ENCODE results near the gene DENND4A. TPM values are rescaled to one million over a fixed set of nuclear protein-coding genes. Genes with fewer than 3 reads are reported as not detected.
A peak's percentile ranks its signal among the peaks of the same experiment; 100 is the strongest.

DENND4A gene
- total RNA-seq, 6 experiments from 2014 or later = 15.8 to 19.4 (median 17.1) TPM

DNA sequence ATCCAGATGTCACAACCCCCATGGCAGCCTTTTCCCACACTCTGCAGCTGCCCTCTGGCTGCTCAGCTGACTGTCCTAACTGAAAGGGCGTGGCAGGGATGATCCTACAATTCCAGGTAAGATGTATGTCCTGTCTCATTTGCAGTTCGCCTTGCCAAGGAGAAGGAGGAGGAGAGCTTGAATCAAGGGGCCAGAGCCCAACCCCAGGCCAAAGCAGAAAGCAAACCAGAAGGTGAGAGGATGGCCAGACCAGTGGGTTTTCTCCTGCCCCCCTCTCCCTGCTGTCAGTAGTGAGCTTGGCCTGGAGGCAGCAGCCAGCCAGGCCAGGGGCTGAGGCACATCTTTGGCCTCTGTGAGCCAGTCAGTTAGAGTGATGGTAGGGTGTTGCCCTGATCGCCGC lies 147.8 kb downstream of the DENND4A start:
- Mint-ChIP-seq H3K4me1 (ENCODE audit: low read depth) (peaks cover 32% of the 10 kb centered on the region), H3K36me3 (ENCODE audit: low read depth) (no peaks in the 10 kb centered on the region), H3K27me3 (ENCODE audit: insufficient read depth) (peaks cover 3% of the 10 kb centered on the region), H3K4me3 (no peak overlapping the region), H3K9me3 (no peaks in the 10 kb centered on the region), H3K27ac (no peak overlapping the region)
- TF ChIP-seq, protein P1, sequence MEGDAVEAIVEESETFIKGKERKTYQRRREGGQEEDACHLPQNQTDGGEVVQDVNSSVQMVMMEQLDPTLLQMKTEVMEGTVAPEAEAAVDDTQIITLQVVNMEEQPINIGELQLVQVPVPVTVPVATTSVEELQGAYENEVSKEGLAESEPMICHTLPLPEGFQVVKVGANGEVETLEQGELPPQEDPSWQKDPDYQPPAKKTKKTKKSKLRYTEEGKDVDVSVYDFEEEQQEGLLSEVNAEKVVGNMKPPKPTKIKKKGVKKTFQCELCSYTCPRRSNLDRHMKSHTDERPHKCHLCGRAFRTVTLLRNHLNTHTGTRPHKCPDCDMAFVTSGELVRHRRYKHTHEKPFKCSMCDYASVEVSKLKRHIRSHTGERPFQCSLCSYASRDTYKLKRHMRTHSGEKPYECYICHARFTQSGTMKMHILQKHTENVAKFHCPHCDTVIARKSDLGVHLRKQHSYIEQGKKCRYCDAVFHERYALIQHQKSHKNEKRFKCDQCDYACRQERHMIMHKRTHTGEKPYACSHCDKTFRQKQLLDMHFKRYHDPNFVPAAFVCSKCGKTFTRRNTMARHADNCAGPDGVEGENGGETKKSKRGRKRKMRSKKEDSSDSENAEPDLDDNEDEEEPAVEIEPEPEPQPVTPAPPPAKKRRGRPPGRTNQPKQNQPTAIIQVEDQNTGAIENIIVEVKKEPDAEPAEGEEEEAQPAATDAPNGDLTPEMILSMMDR (IDR thresholded peaks at IDR 0.05) = no peak
- no peak for DNase-seq

DNA sequence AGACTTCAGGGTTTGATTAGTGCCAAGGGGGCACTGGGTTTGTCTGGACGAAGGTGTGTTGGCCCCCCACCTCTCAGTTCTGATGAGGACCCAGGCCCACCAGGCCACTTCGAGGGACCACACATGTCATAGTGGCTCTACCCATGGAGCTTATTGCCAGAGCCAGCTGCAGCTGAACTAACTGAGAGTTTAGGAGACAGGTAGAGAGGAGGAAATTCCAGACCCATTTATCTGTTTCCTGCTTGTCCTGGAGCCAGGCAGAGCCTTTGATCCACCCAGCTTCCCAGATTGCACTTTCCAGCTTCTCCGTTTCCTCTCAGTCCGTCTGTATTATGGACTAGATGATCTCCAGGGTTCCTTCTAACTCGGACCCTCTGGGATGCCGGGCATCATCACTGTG lies 149.5 kb downstream of the DENND4A start:
- Mint-ChIP-seq H3K4me3 (no peak overlapping the region; the same call in 1 of the 2 replicates), H3K4me1 (ENCODE audit: low read depth) (peaks cover 47% of the 10 kb centered on the region), H3K27ac (no peak overlapping the region), H3K9me3 (no peaks in the 10 kb centered on the region), H3K27me3 (ENCODE audit: insufficient read depth) (peaks cover 3% of the 10 kb centered on the region), H3K36me3 (ENCODE audit: low read depth) (no peaks in the 10 kb centered on the region)
- TF ChIP-seq, protein P1 (IDR thresholded peaks at IDR 0.05) = no peak
- DNase-seq = no peak

DNA sequence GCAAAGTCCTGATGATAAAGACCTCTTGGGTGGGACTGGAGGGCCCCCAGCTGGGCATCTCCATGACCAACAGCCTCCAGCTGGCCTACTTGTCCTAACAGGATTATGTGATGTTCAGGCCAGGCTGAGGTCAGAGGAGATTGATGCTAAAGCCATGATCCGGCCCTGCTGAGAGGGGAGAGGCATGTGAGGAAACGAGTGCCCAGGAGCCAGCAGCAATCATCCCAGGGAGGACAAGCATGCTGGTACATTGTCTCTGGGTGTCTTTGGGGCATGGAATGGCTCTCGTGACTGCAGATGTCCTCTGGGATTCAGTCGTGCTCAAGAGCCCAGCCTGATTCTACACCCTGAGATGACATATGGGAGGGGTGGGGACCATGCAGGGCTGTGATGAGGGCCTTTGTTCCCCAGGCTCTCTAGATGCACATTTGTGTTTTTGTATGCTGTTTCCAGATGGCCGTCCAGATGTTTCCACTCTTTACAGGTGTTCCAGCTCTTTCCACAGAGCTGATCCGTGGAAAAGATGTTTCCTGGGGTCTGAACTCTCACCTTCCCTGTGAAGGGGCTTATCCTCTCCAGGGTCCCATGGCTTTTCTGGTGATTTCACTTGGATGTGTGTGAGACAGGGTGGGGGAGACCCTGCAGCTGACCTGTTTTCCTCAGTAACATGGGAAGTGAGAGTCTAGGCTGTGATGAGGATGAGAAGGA lies 150.2 kb downstream of the DENND4A start:
- no peak for DNase-seq
- Mint-ChIP-seq H3K4me1 (ENCODE audit: low read depth) (peaks cover 44% of the 10 kb centered on the region), H3K27ac (no peak overlapping the region), H3K4me3 (no peak overlapping the region; the same call in 1 of the 2 replicates), H3K27me3 (ENCODE audit: insufficient read depth) (peaks cover 3% of the 10 kb centered on the region), H3K36me3 (ENCODE audit: low read depth) (no peaks in the 10 kb centered on the region), H3K9me3 (no peaks in the 10 kb centered on the region)
- TF ChIP-seq, protein P1 (IDR thresholded peaks at IDR 0.05) = 0 out of 2 replicates have a peak, but pooled peaks have one; percentile 15

DNA sequence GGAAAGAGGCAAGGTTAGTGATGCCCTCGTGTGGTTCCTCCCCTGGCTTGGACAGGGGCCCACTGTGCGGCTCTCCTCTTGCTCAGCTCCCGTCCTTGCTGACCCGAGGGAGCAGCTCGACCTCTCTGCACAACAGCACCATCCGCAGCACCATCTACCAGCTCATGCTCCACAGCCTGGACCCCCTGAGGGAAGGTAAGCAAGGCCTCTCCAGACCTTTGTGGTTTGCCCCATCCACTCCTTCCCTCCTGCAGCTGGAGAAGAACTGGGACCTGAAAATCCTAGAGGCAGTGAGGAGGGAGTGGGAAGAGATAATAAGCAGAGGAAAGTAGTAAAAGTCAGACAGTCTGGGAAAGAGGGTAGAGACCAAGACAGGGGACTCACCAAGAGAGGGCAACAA lies 152.6 kb downstream of the DENND4A start:
- no peak overlapping the region for H3K27ac Mint-ChIP-seq
- peaks cover 37% of the 10 kb centered on the region for H3K4me1 Mint-ChIP-seq (ENCODE audit: low read depth)
- no peaks in the 10 kb centered on the region for H3K9me3 Mint-ChIP-seq
- TF ChIP-seq, protein P1 (IDR thresholded peaks at IDR 0.05) = no peak
- DNase-seq = no peak
- no peaks in the 10 kb centered on the region for H3K36me3 Mint-ChIP-seq (ENCODE audit: low read depth)
- H3K4me3 Mint-ChIP-seq = no peak overlapping the region
- peaks cover 3% of the 10 kb centered on the region for H3K27me3 Mint-ChIP-seq (ENCODE audit: insufficient read depth)

DNA sequence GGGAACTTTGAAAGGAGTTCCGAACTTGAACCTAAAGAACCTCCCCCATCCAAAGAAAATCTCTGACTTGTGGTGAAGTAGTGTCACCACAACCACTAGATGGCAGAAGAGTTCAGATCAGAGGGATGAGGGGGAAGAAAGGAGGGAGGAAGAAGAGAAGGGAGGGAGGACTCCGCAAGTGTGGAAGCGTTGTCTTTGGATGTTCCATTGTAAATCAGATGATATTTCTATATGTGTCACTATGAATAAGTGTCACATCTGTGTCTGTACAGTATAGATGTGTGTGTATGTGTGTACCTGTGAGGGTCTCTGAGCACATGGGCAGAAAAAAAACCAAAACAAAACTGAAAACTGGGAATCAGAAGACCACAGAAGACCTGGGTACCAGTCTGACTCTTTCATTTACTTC lies 153.4 kb downstream of the DENND4A start:
- H3K27me3 Mint-ChIP-seq (ENCODE audit: insufficient read depth) = peaks cover 3% of the 10 kb centered on the region
- peak overlapping the region; percentile 63 for H3K4me3 Mint-ChIP-seq

More for the DNA sequence above, 153.4 kb downstream of the DENND4A start:
- H3K4me1 Mint-ChIP-seq (ENCODE audit: low read depth) = peaks cover 40% of the 10 kb centered on the region
- no peaks in the 10 kb centered on the region for H3K36me3 Mint-ChIP-seq (ENCODE audit: low read depth)
- peak; percentile 69 for DNase-seq
- TF ChIP-seq, protein P1 (IDR thresholded peaks at IDR 0.05) = peak; percentile 91
- H3K27ac Mint-ChIP-seq = no peak overlapping the region
- H3K9me3 Mint-ChIP-seq = no peaks in the 10 kb centered on the region

All from HFFc6 (cell line).